Calu3 (cell line): Measurements from ENCODE around the gene IDI1. TPM values are rescaled to one million over a fixed set of nuclear protein-coding genes. Genes with fewer than 3 reads are reported as not detected.

ENCODE experiments used
- Bru-seq: library from RNA; stranded (reverse); fragments of 400-500 nt; gene quantifications from one replicate; lab custom pipeline; 2021; lab: Mats Ljungman, UMichigan
- BruChase-seq, 2 experiments: library from RNA; stranded (reverse); fragments of 400-500 nt; gene quantifications; one replicate each; lab custom pipeline; 2021; lab: Mats Ljungman, UMichigan
- BruUV-seq: library from RNA; stranded (reverse); fragments of 400-500 nt; replicated peaks from 2 replicates; lab custom pipeline; 2021; lab: Mats Ljungman, UMichigan
- CTCF ChIA-PET: fragments of 300-600 bp; sonication (Branson Sonifier 250); formaldehyde crosslinking; loops from one replicate; lab custom pipeline; 2022; ENCODE audit warnings: antibody characterized with exemption; lab: Charles Lee
- DNase-seq: peaks from one replicate; pipeline ENCODE4 v3.0.0; 2022
- H3K27ac Mint-ChIP-seq: one replicate; pipeline ENCODE4 v1.8.0; 2022; ENCODE audit warnings: mixed read lengths; ENCODE audit not compliant: unreplicated experiment
- H3K27me3 Mint-ChIP-seq: one replicate; pipeline ENCODE4 v1.8.0; 2022; ENCODE audit warnings: mixed read lengths; ENCODE audit not compliant: unreplicated experiment
- H3K36me3 Mint-ChIP-seq: one replicate; pipeline ENCODE4 v1.8.0; 2022; ENCODE audit warnings: mild to moderate bottlenecking, moderate library complexity, mixed read lengths; ENCODE audit not compliant: insufficient read depth, unreplicated experiment
- H3K4me1 Mint-ChIP-seq: one replicate; pipeline ENCODE4 v1.8.0; 2022; ENCODE audit warnings: mild to moderate bottlenecking, low read depth, mixed read lengths; ENCODE audit not compliant: unreplicated experiment
- H3K4me3 Mint-ChIP-seq: one replicate; pipeline ENCODE4 v1.8.0; 2022; ENCODE audit warnings: mild to moderate bottlenecking, low read depth, moderate library complexity, mixed read lengths; ENCODE audit not compliant: unreplicated experiment
- H3K9me3 Mint-ChIP-seq: one replicate; pipeline ENCODE4 v1.8.0; 2022; ENCODE audit warnings: low read depth, mixed read lengths; ENCODE audit not compliant: unreplicated experiment
- intact Hi-C: fragments of 100-400 bp; cut with micrococcal nuclease; formaldehyde crosslinking; loops from one replicate; pipeline ENCODE4 v1.10.0; 2022; ENCODE audit not compliant: unreplicated experiment
- long read RNA-seq: library from polyadenylated mRNA; stranded (forward); transcript quantifications from one replicate; pipeline ENCODE4 v2.0.0, GENCODE V29; 2022
- total RNA-seq: library from RNA; stranded (reverse); gene quantifications from 2 replicates; pipeline ENCODE4 v1.2.3, GENCODE V29; 2022
- TF ChIP-seq, protein P1 (sequence below): fragments of 200-600 bp; IDR thresholded peaks from one replicate; pipeline ENCODE4 v1.8.0; 2022; ENCODE audit warnings: antibody characterized with exemption; ENCODE audit not compliant: unreplicated experiment

Gene IDI1
- total RNA-seq = 101 and 108 TPM in 2 replicates
- Bru-seq, nascent RNA = percentile 96 among the genes with signal in this experiment
- percentile 99 among the genes with signal in this experiment for BruChase-seq, experiment 1, labeled RNA remaining after a 6-hour chase
- BruChase-seq, experiment 2, labeled RNA remaining after a 2-hour chase = percentile 99 among the genes with signal in this experiment
- long read RNA-seq, transcript IDI1-205 (4 exons, 1,066 nt) = minor isoform, 13 of 308 reads
- long read RNA-seq, transcript IDI1-201 (5 exons, 2,301 nt) = major isoform, 244 of 308 reads
- long read RNA-seq, partial matches to known transcripts = 29 of 308 reads
- long read RNA-seq, other reads (novel, unspliced or antisense) = 21 of 308 reads

DNA sequence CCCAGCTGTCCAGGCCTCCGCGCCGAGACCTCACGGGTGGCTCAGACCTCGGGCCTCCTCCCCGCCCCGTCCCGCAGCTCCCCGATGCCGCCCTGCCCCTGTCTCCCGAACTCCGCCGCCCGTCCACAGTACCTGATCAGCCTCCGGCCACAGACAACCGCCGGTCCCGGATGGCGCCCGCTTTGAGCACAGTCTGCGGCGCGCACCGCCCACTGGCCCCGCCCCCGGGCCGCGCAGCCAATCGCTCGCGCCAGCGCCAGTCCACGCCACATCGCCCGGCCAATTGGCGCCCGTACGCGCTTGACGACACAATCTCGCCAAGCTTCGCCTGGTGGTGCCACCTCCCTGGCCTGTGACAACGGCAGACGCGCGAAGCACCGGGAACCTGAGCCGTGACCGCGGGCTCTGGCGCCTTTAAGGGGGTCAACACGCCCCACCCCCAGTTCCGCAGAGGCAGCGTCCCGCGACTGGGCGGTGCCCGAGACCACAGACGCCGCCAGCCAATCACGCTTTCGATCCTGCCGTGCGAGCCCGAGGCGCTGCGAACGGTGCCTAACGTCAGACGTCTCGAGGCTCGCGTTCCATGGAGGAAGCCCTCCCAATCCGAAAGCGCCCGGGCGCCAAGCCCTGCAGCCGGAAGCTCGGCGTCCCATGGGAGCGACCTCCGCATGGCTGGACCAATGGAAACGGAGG, at the start of gene IDI1:
TSS of gene IDI1 (minus strand) at position 388 of the 693 bp plus-strand sequence. CDS start at position 272, 116 bp downstream.
- TF ChIP-seq, protein P1, sequence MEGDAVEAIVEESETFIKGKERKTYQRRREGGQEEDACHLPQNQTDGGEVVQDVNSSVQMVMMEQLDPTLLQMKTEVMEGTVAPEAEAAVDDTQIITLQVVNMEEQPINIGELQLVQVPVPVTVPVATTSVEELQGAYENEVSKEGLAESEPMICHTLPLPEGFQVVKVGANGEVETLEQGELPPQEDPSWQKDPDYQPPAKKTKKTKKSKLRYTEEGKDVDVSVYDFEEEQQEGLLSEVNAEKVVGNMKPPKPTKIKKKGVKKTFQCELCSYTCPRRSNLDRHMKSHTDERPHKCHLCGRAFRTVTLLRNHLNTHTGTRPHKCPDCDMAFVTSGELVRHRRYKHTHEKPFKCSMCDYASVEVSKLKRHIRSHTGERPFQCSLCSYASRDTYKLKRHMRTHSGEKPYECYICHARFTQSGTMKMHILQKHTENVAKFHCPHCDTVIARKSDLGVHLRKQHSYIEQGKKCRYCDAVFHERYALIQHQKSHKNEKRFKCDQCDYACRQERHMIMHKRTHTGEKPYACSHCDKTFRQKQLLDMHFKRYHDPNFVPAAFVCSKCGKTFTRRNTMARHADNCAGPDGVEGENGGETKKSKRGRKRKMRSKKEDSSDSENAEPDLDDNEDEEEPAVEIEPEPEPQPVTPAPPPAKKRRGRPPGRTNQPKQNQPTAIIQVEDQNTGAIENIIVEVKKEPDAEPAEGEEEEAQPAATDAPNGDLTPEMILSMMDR = no peak
- Mint-ChIP-seq H3K27ac (peak within 1 kb of the TSS; percentile 98), H3K4me1 (peaks cover 36% of the 10 kb centered on the region), H3K4me3 (peak within 1 kb of the TSS; percentile 83), H3K36me3 (peaks cover 78% of the 10 kb centered on the region), H3K27me3 (no peaks in the 10 kb centered on the region), H3K9me3 (no peaks in the 10 kb centered on the region)
- DNase-seq = peak; percentile 98
- intact Hi-C loops = no loop called here
- BruUV-seq = no TSS peak
- CTCF ChIA-PET = interaction anchor here (0.7 to 0.9 kb wide), 3 partner anchors 355 to 1458 kb away, joined by 3 to 5 read pairs (median 3); no protein-coding TSS in a partner anchor

DNA sequence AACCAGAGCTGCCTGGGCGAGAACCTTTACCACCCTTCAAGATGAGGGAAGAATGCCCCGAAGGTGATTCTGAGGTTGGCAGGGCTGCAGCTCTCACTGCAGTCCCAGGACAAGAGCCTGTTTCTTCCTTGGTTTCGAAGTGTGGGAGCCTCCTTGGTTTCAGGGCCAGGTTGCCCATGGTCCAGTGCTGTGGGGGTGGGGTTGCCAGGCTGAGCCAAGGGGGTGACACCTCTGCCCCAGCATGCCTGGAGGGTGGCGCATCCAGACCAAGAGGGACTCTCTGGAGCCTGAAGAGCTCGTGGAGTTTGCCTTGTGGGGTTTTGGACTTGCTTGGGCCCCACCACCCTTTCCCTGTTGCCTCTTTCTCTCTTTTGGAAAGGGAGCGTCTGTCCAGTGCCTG, 48.5 kb upstream of the IDI1 start:
- CTCF ChIA-PET = interaction anchor here (0.6 kb wide), 2 partner anchors 255 to 1941 kb away, joined by 3 to 5 read pairs; no protein-coding TSS in a partner anchor
- BruUV-seq = no TSS peak
- Mint-ChIP-seq H3K36me3 (peaks cover 6% of the 10 kb centered on the region), H3K4me1 (no peaks in the 10 kb centered on the region), H3K9me3 (no peaks in the 10 kb centered on the region), H3K27me3 (no peaks in the 10 kb centered on the region), H3K27ac (no peak overlapping the region), H3K4me3 (no peak overlapping the region)
- no peak for DNase-seq
- intact Hi-C loops = no loop called here
- TF ChIP-seq, protein P1 = no peak

DNA sequence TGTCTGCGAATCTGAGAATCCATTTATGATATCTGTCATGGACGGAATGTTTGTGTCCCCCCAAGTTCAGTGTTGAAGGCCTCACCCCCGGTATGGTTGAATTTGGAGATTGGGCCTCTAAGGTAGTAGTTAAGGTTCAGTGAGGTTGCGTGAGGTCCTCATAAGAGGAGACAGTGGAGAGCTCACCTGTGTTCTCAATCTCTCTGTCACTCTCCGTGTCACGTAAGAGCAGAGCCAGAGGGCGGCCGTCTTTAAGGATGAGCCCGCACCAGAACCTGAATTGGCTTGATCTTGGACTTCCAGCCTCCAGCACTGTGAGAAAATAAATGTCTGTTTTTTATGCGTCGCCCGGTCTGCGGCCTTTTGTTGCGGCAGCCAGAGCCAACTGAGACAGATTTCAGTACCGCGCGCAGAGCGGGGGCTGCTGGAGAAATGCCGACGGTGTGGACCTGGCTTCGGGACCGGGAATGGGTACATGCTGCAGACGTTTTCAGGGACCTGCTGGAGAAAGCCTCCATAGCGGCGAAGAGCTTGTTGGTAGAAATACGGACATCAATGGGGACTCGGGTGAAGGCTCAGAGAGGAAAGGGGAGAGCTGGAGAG, 47.5 kb upstream of the IDI1 start:
- BruUV-seq = no TSS peak
- Mint-ChIP-seq H3K36me3 (peaks cover 8% of the 10 kb centered on the region), H3K4me1 (no peaks in the 10 kb centered on the region), H3K27me3 (no peaks in the 10 kb centered on the region), H3K9me3 (no peaks in the 10 kb centered on the region), H3K27ac (no peak overlapping the region), H3K4me3 (no peak overlapping the region)
- CTCF ChIA-PET = no interaction called here
- DNase-seq = no peak
- intact Hi-C loops = no loop called here
- TF ChIP-seq, protein P1 = no peak

DNA sequence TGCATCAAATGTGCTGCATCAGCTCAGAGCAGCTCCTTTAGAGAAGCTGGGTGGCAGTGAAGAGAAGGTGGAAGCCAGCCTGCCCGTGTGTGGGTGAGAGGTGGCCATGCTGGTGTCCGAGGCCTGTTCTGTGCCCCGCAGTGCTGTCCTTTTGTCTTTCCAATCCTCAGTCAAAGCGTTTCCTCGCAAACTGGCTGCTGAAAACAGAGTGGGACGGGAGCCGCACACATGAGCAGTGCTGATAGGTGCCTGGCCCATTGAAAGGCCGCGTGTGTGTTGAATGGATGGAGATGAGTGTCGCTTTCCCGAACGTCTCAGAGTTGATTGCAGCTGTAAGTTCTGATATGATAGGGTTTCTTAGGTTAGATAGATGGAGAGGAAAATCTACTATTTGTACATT, 46.6 kb upstream of the IDI1 start:
- H3K36me3 Mint-ChIP-seq = peaks cover 4% of the 10 kb centered on the region
- no peak for DNase-seq
- TF ChIP-seq, protein P1 = no peak
- H3K27me3 Mint-ChIP-seq = no peaks in the 10 kb centered on the region
- intact Hi-C loops = no loop called here
- CTCF ChIA-PET = no interaction called here
- H3K4me3 Mint-ChIP-seq = no peak overlapping the region
- no TSS peak for BruUV-seq
- no peaks in the 10 kb centered on the region for H3K4me1 Mint-ChIP-seq
- no peak overlapping the region for H3K27ac Mint-ChIP-seq
- no peaks in the 10 kb centered on the region for H3K9me3 Mint-ChIP-seq
